GM12892 (cell line): Measurements from ENCODE around the gene CCDC34.

Experiments
- POLR2A ChIP-seq: IDR thresholded peaks from 2 replicates; pipeline ENCODE4 v1.6.1; 2011; ENCODE audit warnings: low read depth, low read length, control low read depth
- POLR2AphosphoS5 ChIP-seq: IDR thresholded peaks from 2 replicates; pipeline ENCODE4 v1.6.1; 2011; ENCODE audit warnings: low read depth, low read length, control low read depth
- TAF1 ChIP-seq: IDR thresholded peaks from 2 replicates; pipeline ENCODE4 v1.6.1; 2011; ENCODE audit warnings: low read depth, mild to moderate bottlenecking, control low read depth, low read length, borderline replicate concordance

- no peak for TF ChIP-seq POLR2A
- no peak for TF ChIP-seq TAF1
- no peak for TF ChIP-seq POLR2AphosphoS5
These were observed 72.6 kb downstream of the CCDC34 start for GRCh38 chr11:27290261-27291050.
